Measurements from ENCODE around the gene DIPK1A.

The DIPK1A gene

DNA sequence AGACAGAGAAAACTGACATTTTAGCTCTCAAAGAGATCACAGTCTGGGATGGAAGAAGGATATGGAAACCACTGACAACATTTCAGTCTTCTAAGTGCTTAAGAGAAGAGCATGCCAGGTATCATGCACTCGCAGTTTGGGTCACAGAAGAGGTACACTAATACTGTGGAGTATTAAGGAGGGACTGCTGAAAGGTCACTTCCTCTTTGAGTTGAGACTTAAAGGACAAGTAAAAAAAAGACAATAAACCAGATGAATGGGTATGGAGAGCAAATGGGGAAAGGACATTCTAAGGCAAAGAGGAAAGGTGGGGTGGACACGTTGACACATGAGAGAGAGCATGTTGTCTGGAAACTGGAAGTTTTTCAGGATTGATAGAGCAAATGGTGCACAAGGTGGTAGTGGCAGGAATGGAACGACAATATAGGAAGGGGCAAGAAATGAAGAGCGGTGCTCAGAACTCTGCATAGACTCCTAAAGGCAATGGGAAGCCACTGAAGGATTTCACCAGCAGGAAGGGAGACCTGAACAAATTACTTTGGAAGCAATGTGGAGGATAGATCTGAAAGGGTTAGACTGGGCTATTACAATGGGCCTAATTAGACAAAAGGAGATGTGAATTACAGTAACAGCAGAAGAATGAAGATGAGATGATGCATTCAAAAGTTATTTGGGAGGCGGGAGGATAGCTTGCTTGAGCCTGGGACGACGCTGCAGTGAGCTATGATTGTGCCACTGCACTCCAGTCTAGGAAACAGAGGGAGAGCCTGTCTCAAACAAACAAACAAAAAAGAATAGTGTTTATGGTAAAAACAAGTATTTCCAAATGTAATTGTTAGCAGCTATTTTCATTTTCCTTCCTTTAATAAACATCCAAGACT, 11.1 kb downstream of the DIPK1A start:
- DNase-seq: no peak

DNA sequence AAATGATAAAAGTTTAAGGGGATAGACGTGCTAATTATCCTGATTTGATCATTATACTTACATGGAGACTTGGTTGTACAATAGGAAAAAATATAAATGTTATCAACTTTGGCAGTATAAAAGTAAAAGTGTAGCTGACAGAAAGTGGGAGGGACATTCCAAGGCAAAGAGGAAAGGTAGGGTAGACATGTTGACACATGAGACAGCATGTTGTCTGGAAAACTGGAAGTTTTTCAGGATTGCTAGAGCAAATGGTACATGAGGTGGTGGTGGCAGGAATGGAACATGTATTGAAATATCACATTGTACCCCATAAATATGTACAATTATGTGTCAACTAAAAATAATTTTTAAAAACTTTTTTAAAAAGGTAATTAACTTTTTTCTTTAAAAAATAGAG, 13.2 kb downstream of the DIPK1A start:
- DNase-seq: no peak

DNA sequence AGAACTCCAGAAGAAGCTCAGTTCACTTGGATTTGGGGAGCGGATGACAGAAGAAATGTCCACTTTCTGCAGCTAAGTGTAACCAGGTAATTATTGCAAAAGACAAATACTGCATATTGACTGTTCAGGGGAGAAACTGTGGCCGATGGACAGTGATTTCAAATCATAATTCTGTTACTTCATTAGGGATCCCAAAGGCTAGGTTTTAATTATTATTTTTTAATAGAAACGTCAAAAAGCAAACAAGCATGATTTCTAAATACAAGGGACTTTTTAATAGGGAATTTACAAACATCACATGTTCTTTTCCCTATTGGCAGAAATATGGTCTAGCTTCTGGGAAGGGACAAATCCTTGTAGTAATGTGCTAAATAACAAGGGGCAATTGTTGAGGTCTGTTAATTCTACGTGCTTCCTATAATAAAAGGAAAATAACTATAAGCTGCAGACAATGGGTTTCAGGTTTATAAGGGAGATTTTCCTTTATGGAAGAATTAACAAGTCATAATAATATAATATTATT, 15.5 kb downstream of the DIPK1A start:
- DNase-seq: no peak

DNA sequence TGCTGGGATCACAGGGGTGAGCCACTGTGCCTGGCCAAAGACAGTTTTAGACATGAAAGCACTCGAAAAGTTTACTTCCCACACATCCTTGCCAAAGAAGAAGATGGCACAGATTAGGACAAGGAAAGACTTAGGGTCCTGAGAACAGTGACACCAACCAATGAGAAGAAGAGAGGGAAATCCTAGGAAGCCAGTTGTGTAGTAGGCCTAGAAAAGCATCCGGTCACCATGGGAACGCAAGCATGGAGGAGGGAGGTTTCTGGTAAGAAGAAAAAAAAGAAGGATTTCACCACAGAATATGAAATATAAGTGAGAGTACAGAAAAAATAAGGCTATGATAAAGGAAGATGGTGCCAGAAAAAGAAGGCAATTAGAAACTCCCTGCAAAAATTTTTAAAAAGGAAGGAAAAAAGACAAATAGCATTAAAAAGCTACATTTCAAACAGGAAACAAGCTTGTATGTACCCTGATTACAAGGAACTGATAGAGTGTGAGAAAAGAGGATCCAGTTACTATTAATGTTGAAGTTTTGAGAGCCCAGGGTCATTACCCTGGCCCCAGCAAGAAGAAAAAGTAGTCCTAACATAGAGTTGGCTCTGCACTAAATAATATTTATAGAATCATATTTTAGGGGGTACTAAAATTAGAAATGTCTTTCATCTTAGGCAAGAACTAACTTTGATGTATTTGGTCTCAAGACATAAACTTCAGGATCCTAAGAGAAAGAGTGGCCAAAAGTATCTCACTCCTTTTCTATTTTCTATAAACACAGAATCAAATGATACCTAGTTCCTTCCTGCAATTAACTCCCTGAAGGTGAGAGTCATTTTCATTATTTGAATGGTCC, 16.1 kb downstream of the DIPK1A start:
- DNase-seq: no peak

DNA sequence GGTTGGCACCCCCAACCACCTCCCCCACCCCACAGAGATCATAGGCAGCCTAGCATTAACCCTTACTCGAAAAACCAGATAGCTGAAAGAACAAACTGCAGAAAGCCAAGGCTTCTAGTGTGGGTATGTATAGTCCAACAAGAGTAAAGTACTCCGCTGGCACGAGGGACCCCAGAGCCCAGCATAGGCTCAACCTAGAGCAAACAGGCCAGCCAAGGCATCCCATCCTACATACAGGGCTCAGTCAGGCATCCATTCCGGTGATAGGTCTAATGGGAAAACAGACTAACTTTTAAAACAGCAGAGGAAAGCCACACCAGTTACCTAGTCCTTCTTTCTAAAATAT, 17.8 kb downstream of the DIPK1A start:
- no peak for DNase-seq

DNA sequence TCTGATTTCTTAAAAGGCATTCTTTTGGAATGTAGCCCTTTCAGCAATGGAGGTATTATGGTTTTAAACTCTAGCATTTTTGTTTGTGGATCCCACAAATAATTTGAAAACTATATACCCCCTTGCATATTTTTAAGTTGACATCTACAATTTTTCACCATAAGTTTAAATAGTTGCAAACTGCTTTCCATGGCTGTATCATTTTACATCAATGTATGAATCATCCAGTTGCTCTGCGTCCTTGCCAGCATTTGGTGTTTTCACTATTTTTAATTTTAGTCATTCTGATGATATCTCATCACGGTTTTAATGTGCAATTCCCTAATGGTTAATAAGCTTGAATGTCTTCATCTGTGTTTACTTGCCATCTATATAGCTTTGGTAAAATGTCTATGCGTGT, 20.7 kb downstream of the DIPK1A start:
- DNase-seq: no peak

DNA sequence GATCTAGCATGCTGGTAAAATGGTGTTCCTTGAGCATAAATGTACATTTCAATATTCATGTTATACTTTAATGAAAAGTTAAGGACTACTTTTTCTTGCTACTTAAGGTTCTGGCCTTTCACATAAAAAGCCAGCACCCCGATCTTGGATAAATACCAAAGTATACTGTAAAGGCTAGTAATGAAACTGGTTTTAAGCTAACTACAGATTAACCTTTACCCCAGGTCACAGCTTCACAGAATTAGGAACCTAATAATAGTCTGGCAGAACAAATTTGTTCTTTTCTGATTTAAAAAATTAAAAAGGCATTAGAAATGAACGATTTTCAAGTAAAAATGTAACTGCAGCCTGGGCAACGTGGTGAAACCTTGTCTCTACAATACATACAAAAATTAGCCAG, 23.5 kb downstream of the DIPK1A start:
- DNase-seq: no peak

DNA sequence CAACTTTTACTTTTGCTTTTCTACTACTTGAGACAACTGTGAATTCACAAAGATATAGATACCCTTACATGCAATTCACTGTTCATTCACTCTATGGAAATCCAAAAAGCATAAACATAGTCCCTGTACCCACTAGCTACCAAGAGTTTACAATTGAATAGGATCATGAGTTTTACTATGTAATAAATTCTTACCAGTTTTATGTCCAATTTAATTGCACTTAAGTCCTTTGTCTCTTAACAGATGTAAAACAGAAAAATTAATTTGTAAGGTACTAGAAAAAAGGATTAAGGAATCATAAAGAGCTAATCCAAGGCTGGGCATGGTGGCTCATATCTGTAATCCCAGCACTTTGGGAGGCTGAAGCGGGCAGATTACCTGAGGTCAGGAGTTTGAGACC, 24.4 kb downstream of the DIPK1A start:
- DNase-seq: no peak

DNA sequence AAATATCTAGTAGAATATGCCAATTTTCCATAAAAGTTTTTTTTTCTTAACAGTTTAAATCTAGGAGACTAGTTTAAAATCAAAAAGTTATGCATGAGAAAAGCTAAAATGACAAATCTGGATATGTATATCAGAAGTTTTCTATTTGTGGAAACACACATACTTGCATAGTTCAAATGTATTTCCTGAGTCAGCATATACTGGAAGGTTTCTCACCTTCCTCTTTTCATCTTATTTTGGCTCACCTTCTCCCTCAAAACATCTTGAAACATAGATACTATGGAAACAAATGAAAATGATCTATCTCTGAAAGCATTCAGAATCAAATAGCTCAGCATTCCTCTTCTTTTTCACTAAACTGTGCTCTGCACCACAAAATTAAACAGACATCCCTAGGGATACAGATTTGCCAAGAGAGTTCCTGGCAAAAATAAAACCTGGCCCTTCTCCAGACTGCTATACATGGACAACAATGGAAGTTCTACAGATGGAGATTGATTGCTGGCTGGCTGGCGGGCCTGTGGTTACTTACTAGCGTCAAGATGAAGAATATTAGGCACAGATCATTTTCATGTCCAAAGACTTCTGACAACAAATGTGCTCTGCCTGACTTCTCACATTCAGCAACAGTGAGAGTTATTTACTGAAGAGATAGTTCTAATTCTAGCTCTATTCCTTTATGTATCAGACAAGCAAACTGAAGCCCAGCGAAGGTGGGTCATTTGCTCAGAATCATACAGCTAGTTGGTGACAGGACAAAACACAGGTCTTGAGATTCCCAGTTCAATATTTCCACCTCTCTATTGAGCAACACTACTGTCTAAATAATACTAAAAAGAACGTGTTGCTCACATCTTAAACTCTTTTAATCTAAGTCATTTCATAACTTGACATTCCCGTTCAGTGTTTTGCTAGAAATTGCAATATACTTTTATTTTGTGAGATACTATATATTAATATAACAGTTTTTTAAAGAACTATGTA, 26.6 kb downstream of the DIPK1A start:
- DNase-seq: no peak

DNA sequence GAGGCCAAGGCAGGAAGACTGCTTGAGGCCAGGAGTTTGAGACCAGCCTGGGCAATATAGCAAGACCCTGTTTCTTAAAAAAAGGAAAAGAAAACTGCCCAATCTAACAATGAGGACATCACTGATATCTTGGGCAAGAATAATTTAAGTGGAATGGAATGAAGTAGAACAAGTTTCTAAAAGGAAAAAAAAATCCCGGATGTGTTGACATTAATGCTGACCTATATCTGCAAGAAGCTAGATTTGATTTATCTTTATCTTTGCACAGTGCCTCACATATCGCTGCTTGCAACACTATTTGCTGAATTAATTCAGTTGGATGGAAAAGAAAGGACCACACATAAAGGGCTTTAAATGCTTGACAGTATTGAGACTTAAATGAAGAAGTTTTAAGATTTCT, 27.8 kb downstream of the DIPK1A start:
- DNase-seq: no peak

DNA sequence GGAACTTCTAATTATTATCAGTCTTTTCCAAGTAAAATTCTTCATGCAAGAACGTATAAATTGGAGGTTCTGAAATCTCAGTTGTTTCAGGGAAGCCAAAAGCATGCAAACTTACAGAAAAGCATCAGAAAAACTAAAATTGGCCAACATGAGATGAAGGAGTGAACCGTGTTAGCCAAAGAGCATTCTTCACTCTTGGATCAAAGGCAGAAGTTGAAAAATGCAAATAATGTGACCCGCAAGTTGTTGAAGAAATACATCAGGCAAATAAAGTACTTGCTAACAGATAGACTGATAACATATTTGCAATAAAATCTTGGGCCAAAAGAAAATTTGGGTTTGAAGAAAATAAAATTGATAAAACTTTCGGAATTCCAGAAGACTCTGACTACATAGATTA, 29.6 kb downstream of the DIPK1A start:
- DNase-seq: no peak

DNA sequence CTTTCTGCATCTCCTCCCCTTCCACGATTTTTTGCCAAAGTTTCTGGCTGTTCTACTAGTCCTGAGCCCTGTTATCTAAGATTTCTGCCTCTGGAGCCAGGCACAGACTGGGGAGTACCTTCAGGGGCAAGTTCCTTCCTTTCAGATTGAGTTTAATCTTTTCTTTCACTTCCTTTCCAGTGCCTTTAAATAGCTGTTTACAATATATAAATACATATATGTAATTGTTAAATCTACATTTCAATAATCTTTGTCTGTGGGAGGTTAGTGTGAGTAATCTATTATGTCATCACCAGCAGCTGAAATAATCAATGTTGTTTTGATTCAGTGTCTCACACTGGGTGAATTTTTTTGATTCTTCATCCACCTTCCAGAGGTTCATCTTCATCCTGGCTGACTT, 31.8 kb downstream of the DIPK1A start:
- DNase-seq: peak in 2 of 3 donors; percentile 24 to 37

DNA sequence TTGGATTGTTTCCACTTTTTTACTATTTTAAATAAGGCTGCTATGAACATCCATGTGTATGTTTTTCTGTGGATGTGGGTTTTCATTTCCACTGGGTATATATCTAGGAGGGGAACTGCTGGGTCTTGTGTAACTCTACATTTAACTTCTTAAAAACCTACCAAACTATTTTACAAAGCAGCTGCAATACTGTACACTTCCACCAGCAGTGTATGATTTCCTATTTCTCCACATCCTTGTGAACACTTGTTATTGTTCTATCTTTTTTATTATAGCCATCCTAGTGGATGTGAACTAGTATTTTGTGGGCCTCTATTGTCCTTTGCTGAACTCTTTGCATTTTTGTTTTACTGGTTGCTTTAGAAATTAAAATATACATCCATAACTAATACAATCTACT, 33.4 kb downstream of the DIPK1A start:
- DNase-seq: peak in 1 of 3 donors; percentile 24

DNA sequence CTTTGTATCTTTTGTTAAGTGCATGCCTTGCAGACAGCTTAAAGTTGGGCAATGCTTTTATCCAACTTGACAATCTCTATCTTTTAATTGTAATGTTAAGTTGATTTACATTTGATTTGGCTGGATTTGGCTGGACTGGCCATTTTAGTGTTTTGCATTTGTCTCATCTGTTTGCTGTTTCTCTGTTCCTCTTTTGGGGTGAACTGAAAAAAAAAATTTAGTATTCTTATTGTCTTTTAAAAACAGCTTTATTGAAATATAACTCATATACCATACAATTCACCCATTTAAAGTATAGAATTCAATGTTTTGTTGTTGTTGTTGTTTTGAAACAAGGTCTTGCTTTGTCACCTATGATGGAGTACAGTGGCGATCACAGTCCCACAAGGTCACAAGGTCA, 34.4 kb downstream of the DIPK1A start:
- DNase-seq: no peak

DNA sequence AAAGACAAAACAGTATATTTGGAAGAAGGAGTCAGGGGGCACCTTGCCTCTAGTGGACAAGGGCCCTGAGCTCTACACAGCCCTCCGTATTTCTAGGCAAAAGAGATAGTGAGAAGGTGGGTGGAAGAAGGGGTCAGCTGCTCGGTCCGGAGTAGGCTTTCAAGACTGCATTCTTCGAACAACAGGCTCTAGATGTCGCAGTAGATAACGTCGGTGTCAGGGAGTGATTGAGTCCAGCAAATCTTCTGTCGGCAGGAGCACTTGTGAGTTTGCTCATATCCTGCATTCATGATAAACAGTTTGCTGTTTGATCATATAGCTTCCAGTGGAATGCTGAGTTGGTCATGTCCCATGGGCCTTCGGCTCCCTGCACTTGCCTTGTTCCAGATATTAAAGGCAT, 36.8 kb downstream of the DIPK1A start:
- DNase-seq: no peak

DNA sequence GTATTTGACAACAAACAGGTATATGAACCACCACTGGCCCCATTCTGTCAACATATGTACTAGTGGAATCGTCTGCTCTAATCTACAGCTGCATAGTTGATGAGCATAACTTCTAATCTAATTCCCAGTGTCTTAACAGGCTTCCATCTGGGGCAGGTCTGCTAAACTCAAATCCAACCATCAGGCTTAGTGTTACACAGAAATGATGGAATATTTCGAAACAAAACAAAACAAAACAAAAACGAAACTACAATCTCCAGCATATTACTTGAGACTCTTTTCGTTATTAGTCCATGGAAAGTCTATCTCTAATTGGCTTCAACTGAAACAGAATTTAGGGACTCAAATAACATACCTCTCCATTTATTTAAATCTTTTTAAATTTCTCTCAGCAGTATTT, 37.6 kb downstream of the DIPK1A start:
- no peak for DNase-seq

DNA sequence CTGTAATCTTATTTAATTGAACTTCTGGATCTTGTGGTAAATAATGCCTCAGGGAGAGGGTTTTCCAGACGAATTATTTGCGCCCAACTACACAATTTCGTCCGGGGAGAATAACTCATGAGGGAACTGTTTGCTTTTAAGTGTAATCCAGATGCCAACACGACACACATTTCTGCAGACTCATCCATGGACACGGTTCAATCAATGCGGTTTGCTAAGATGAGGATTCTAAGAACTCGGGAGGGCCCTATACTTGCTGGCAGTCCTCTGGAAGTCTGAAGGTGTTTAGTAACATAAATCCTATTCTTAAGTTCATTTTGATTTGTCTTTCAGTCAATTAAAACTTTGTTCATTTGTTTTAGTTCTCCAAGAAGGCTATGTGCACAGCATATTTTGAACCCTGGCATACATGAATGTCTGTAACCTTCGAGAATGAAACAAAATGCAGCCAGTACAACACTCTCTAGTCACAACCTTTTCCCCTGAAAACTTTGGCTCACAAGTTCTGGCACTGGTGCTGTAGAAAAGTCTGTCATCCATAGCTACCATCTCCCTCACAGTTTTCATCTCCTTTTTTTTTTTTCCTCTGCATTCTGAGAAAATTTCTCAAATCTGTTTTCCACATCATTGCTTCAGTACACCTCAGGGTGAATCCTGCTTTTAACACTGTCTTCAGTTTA, 38.8 kb downstream of the DIPK1A start:
- DNase-seq: no peak

DNA sequence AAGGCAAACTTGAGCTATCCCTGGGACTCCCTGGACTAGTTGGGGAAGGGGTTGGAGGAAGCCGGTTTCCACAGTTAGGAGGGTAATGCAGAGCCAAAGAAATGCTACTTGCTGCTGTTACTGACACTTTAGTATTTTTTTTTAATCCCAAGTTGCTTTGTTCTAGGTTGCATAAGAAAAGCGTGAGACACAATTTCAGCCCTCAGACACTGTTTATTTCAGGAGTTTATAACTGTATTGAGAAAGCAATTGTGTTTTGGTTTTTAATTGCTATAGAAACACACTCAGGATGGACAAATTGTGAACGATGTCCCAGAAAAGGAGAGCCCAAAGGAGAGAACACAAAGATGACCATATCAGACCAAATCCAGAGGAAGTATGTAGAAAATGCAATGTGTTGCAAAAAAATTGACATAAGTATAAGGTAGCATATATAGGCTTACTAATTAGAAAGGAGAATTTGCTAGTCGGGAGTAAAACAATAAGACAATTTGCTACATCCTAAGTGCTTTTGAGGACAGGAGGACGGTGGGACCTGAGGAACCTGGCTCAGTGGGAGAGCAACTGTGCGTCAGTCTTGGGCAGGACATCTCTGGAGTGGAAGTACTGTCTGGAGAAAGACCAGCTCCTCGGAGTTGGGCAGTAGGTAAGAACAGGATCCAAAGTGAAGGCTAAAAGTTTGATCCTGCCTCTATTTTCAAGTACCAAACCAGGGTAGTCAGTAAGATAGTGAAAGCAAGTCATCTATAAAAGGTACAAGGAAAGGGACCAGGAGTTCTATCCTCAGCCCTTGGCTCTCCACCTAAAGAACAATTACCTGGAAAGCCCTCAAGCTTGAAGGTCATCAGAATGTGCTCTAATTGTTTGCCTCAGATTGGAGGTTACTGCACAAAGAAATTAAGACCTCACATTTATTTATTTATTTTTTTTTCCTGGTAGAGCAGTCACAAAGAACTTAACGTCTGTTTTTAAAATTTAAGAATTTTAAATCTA, 39.9 kb downstream of the DIPK1A start:
- no peak for DNase-seq

DNA sequence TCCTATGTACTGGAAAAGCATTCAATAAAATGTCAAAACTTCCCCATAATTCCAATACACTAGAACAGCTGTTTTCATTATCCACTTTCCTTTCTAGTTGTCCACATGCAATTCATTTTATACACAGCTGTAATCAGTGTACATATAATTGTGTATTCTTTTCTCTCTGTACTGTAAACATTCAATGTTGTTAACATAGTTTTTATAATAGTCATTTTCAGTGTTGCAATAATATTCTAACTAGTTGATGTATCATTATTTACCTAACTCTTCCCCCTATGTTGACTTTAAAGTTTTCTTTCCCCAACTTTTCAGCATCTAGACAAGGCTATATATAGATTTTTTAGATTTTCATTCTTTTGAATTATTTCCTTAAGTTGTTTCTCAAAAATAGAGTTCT, 44.4 kb downstream of the DIPK1A start:
- no peak for DNase-seq

DNA sequence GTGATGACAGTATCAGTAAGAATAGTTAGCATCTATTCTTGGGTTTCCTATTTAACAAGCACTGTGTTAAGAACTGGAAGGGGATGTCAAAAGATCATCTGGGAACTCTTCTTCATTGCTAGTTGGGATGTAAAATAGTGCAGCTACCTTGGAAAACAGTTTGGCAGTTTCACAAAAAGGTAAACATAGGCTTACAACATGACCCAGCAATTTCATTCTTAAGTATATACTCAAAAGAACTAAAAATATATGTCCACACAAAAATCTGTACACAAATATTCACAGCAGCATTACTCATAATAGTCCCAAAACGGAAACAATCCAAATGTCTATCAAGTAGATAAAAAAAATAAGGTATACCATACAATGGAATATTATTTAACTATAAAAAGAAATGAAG, 45.7 kb downstream of the DIPK1A start:
- no peak for DNase-seq
